GM12864 (cell line): Measurements from ENCODE around the gene PUDP.

Source experiments
- DNase-seq: peaks from one replicate; pipeline ENCODE4 v3.0.0-alpha.2; 2011; ENCODE audit warnings: low read depth
- H3K4me3 ChIP-seq: 2 replicates; pipeline ENCODE4 v1.5.1; 2011; ENCODE audit warnings: mild to moderate bottlenecking, low read depth, low read length, control low read depth
- CTCF ChIP-seq: IDR thresholded peaks from 2 replicates; pipeline ENCODE4 v1.5.1; 2011; ENCODE audit warnings: low read depth, mild to moderate bottlenecking, moderate library complexity, low read length, control low read depth, inconsistent platforms; ENCODE audit errors: missing control alignments

The PUDP gene

DNA sequence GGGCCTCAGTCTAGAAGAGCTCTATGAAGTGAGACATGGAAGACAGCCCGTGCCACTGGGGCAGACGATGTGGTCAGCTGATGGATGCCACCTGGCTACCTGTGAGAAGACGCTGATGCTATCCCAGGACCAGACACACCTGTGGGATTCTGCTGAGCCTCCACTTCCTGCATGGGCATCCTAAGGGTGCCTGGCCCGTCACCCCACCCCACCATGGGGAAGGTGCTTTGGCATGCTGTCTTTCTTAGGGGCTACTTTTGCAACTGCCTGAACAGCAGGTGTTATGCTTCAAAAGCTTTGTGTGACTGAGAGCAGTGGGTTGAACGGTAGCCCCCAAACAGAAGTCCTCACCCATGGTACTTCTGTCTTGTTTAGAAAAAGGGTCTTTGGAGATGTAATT is 65.4 kb downstream of the PUDP start:
- no peak overlapping the region for H3K4me3 ChIP-seq
- DNase-seq, result no peak
- no peak for TF ChIP-seq CTCF

DNA sequence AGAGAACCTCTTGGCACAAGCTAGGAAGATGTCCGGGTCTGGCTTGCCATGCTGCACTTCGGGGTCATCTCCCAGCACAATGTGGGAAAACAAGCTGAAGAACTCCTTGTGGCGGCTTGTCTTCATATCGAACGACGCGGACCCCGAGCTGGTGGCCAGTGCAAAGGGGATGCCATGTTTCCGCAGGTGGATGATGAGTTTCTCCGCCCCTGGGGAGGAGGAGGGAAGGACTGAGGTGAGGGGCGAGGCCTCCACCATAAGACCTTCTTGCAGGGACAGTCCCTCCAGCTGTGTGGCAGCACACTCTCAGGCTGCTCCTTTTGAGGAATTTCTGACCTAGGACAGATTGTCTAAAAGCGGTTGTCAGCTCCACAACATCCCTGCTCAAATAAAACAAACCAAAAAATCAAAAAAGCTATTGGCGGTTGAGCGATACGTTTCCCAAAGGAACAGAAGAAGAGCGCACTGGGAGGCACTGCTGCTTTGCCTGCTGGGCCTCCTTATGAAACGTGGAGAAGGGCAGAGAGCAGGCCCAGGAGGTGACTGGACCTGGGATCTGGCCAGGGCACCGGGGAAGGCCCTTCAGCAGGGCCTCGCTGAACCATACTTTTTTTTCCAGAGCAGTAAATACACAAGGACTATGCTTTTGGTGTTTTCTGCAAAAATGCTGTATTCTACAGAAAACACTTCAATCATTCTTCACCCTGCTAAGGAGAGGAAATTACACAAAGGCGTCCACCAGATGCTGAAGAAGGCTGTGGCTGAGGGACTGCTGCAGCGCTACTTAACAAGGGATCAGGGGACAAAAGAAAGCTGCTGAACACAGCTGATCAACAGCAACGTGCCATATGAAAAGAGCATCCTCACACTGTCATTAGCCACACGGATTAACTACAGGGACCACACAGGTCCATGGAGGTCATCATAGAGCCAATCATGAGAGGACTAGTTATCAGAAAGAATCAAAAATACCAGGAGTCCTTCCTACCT is 70.4 kb downstream of the PUDP start:
- TF ChIP-seq CTCF, result no peak
- no peak overlapping the region for H3K4me3 ChIP-seq
- DNase-seq, result no peak

DNA sequence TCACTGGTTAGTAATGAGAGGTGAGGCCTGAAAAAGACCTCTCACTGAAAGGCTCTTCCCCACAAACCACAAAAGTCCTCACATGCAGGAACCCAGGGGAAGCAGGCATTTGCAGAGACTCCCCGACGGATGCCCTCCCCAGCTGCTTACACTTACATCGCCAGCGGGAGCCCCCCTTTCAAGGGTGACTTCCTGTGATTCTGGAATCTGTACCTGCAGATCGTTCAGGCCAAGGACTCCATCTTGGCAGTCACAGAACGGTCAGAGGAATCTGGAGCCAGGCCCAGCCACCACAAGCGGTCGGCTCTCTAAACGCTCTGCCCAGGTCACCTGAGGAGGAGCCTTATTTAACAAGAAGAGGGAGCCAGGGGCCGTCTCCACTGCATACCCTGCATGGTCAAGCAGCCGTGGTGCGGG is 71.7 kb downstream of the PUDP start:
- TF ChIP-seq CTCF, result no peak
- no peak for DNase-seq
- no peak overlapping the region for H3K4me3 ChIP-seq

DNA sequence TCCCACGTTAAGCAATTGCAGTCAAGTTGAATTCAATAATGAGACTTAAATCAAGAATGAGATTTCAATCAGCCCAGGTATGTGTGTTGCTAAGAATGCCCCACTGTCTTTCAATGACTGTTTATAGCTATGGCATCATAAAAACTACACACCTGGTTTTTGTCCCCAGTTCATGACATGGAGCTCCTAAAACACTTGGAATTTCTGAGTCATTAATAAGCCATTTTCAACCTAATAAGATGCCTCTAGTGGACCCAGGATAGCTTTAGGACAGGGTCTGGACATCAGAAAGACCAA is 73.1 kb downstream of the PUDP start:
- no peak for DNase-seq
- no peak for TF ChIP-seq CTCF
- no peak overlapping the region for H3K4me3 ChIP-seq

- TF ChIP-seq CTCF, result no peak
- no peak for DNase-seq
- no peak overlapping the region for H3K4me3 ChIP-seq
Measured at GRCh38 chrX:7074148-7074907, 73.6 kb downstream of the PUDP start.

DNA sequence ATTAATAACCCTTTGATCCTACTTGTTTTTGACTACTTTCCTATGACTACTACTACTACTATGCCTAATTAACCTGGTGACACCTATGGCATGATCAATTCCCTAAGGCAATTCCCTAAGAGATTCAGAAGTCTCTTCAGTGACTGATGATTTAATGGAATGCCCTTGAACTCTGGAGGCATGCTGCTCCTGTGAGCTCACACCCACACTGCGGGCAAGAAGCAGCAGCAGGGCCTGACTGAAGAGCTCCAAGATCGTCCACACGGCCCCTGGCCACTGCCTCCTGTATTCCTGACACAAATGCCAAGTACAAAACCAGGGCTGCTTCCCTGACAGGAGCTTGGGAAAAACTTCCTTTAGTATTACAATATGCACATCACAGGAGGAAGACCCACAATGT is 74.6 kb downstream of the PUDP start:
- no peak for DNase-seq
- no peak overlapping the region for H3K4me3 ChIP-seq
- no peak for TF ChIP-seq CTCF
